OCI-LY7 (cell line): ENCODE results near the gene DHRS4L2.
"Not testable (repeated sequence)": the region's sequence is repeated elsewhere in the genome, so short reads cannot be mapped to it uniquely, and the experiment has no call there.

Experiments used
- CTCF ChIP-seq: fragments of 200-600 bp; sonication (generic); conservative IDR thresholded peaks from 2 replicates; pipeline ENCODE4 v1.5.1; 2014; ENCODE audit warnings: mild to moderate bottlenecking, antibody characterized with exemption, low read length, moderate library complexity, mixed read lengths
- EZH2phosphoT487 ChIP-seq: fragments of 200-600 bp; sonication (generic); IDR thresholded peaks from 2 replicates; pipeline ENCODE4 v1.6.1; 2018; ENCODE audit warnings: low read depth, borderline replicate concordance, mild to moderate bottlenecking, mixed run types, antibody characterized with exemption, low read length, moderate library complexity, mixed read lengths

GRCh38 chr14:24006817-24007652 is 18.3 kb downstream of the DHRS4L2 start:
- TF ChIP-seq CTCF, EZH2phosphoT487: not testable (repeated sequence)
